Stimulated activated CD8-positive, alpha-beta memory T cell treated with anti-CD3 and anti-CD28 coated beads, Interleukin-2, amount 100 ng/mL, for 1 hour (primary cell): ENCODE results near the gene HOMER3.
"Not testable (repeated sequence)": the region's sequence is repeated elsewhere in the genome, so short reads cannot be mapped to it uniquely, and the experiment has no call there.

Source experiments
- DNase-seq, 2 donors: peaks; one replicate each; pipeline ENCODE4 v3.0.0-alpha.2; 2020; ENCODE audit warnings: low read depth in 2 of 2

Gene HOMER3

GRCh38 chr19:18954094-18954493 lies 13.1 kb upstream of the HOMER3 start:
- no peak for DNase-seq

GRCh38 chr19:18952364-18953003 lies 11.5 kb upstream of the HOMER3 start:
- not testable (repeated sequence) for DNase-seq

GRCh38 chr19:18951721-18952281 lies 10.8 kb upstream of the HOMER3 start:
- no peak for DNase-seq

GRCh38 chr19:18949858-18950257 lies 8.8 kb upstream of the HOMER3 start:
- DNase-seq = no peak

- no peak for DNase-seq
Observed at GRCh38 chr19:18948976-18949356, 7.9 kb upstream of the HOMER3 start.

- no peak for DNase-seq
Observed at GRCh38 chr19:18948075-18948975, 7.3 kb upstream of the HOMER3 start.

GRCh38 chr19:18946918-18947317 lies 5.9 kb upstream of the HOMER3 start:
- no peak for DNase-seq

GRCh38 chr19:18946335-18946734 lies 5.3 kb upstream of the HOMER3 start:
- DNase-seq = no peak

GRCh38 chr19:18945297-18945696 lies 4.3 kb upstream of the HOMER3 start:
- DNase-seq = no peak

- DNase-seq = no peak
Observed at GRCh38 chr19:18943465-18943864, 2.4 kb upstream of the HOMER3 start.

GRCh38 chr19:18942692-18943091 lies 1.7 kb upstream of the HOMER3 start:
- DNase-seq = no peak

- no peak for DNase-seq
Observed at GRCh38 chr19:18941628-18942354, 774 bp upstream of the HOMER3 start.

GRCh38 chr19:18939922-18940768 lies 872 bp downstream of the HOMER3 start:
- no peak for DNase-seq

- DNase-seq = no peak
Observed at GRCh38 chr19:18939163-18939562, 1.9 kb downstream of the HOMER3 start.

- DNase-seq = no peak
Observed at GRCh38 chr19:18933297-18933696, 7.7 kb downstream of the HOMER3 start.

- peak; percentile 59 to 79 for DNase-seq
Observed at GRCh38 chr19:18932216-18932841, 8.7 kb downstream of the HOMER3 start.

GRCh38 chr19:18931316-18932162 lies 9.5 kb downstream of the HOMER3 start:
- no peak for DNase-seq

- DNase-seq = no peak
Observed at GRCh38 chr19:18929311-18929710, 11.7 kb downstream of the HOMER3 start.

GRCh38 chr19:18928018-18928805 lies 12.8 kb downstream of the HOMER3 start:
- DNase-seq = no peak
